B cell (primary cell): Measurements from ENCODE around the gene MAGEC1. TPM values are rescaled to one million over a fixed set of nuclear protein-coding genes. Genes with fewer than 3 reads are reported as not detected.

Experiments used
- ATAC-seq: fragments of 200-7000 bp; cut with Tn5 transposase; one replicate; pipeline ENCODE4 v1.10.0; 2021; ENCODE audit warnings: low read depth, mild to moderate bottlenecking, moderate number of reproducible peaks, moderate library complexity
- CTCF ChIA-PET: fragments of 350-600 bp; sonication (Branson Sonifier 250); formaldehyde crosslinking; loops from one replicate; lab custom pipeline; 2021; ENCODE audit warnings: antibody characterized with exemption, inconsistent platforms; lab: Charles Lee
- POLR2A ChIA-PET: fragments of 350-600 bp; sonication (Branson Sonifier 250); formaldehyde crosslinking; loops from one replicate; lab custom pipeline; 2021; ENCODE audit warnings: antibody characterized with exemption; lab: Charles Lee
- DNase-seq: peaks from one replicate; pipeline ENCODE4 v3.0.0; 2013
- H2AFZ ChIP-seq: 2 replicates; pipeline ENCODE4 v1.6.1; 2012; ENCODE audit warnings: mild to moderate bottlenecking, low read depth, low read length; ENCODE audit not compliant: insufficient read depth, poor library complexity, severe bottlenecking
- H3K27ac ChIP-seq, 2 donors: 1 replicate in 1 of 2; 2 replicates in 1 of 2; pipeline ENCODE4 v1.5.1; 2012 to 2013; ENCODE audit warnings: low read length in 2 of 2, mild to moderate bottlenecking in 2 of 2, moderate library complexity in 1 of 2
- H3K27me3 ChIP-seq, 4 experiments: fragments of 200-600 bp in 1 of 4; sonication (generic) in 1 of 4; replicated peaks in 1 of 4; 1 replicate in 2 of 4; 2 replicates in 2 of 4; pipeline versions ENCODE4 v1.6.1 to v1.7.0; 2013 to 2016; ENCODE audit warnings: low read length in 3 of 4, mild to moderate bottlenecking in 2 of 4, mixed read lengths in 1 of 4, moderate library complexity in 1 of 4; ENCODE audit not compliant: insufficient read depth in 4 of 4, control insufficient read depth in 3 of 4; ENCODE audit errors: control extremely low read depth in 1 of 4
- H3K36me3 ChIP-seq, 2 experiments: replicated peaks in 1 of 2; 1 replicate in 1 of 2; 2 replicates in 1 of 2; pipeline versions ENCODE4 v1.6.1 to v1.7.1; 2013; ENCODE audit warnings: low read length in 1 of 2; ENCODE audit not compliant: insufficient read depth in 2 of 2, control insufficient read depth in 1 of 2; ENCODE audit errors: control extremely low read depth in 1 of 2, extremely low read depth in 1 of 2
- H3K4me1 ChIP-seq, 2 donors: fragments of 200-600 bp in 1 of 2; sonication (generic) in 1 of 2; 1 replicate in 1 of 2; 2 replicates in 1 of 2; pipeline versions ENCODE4 v1.5.1 to v1.6.1; 2013 to 2017; ENCODE audit warnings: low read length in 2 of 2; ENCODE audit not compliant: control insufficient read depth in 2 of 2, insufficient read depth in 2 of 2
- H3K4me2 ChIP-seq: replicated peaks from 2 replicates; pipeline ENCODE3; 2012; ENCODE audit warnings: mild to moderate bottlenecking, low read depth, low read length; ENCODE audit not compliant: poor library complexity, severe bottlenecking
- H3K4me3 ChIP-seq, 5 experiments: fragments of 200-600 bp in 1 of 5; sonication (generic) in 1 of 5; 1 replicate in 3 of 5; 2 replicates in 2 of 5; pipeline versions ENCODE4 v1.5.1 to v1.7.0; 2011 to 2016; ENCODE audit warnings: low read length in 4 of 5, mild to moderate bottlenecking in 4 of 5, low read depth in 2 of 5, control low read depth in 1 of 5, moderate library complexity in 1 of 5; ENCODE audit not compliant: insufficient read depth in 1 of 5; ENCODE audit errors: control extremely low read depth in 1 of 5, extremely low read depth in 1 of 5
- H3K79me2 ChIP-seq: fragments of 200-600 bp; sonication (generic); one replicate; pipeline ENCODE4 v1.6.0; 2016; ENCODE audit warnings: low read length; ENCODE audit not compliant: control insufficient read depth, insufficient read depth
- H3K9ac ChIP-seq: fragments of 200-600 bp; sonication (generic); 2 replicates; pipeline ENCODE4 v1.6.1; 2017; ENCODE audit warnings: mild to moderate bottlenecking, low read length, moderate library complexity
- H3K9me3 ChIP-seq, 3 donors: one replicate each; pipeline versions ENCODE4 v1.6.1 to v1.7.1; 2013; ENCODE audit warnings: low read length in 2 of 3; ENCODE audit not compliant: control insufficient read depth in 2 of 3, insufficient read depth in 1 of 3; ENCODE audit errors: control extremely low read depth in 1 of 3
- H4K20me1 ChIP-seq: 2 replicates; pipeline ENCODE4 v1.6.0; 2012; ENCODE audit warnings: mild to moderate bottlenecking, low read length; ENCODE audit not compliant: insufficient read depth, control insufficient read depth, poor library complexity, severe bottlenecking
- H3K27ac Mint-ChIP-seq: one replicate; pipeline ENCODE4 v1.8.0; 2021; ENCODE audit warnings: mixed read lengths
- H3K27me3 Mint-ChIP-seq: one replicate; pipeline ENCODE4 v1.8.0; 2021; ENCODE audit warnings: mixed read lengths
- H3K4me1 Mint-ChIP-seq: one replicate; pipeline ENCODE4 v1.8.0; 2021; ENCODE audit warnings: mixed read lengths
- H3K4me3 Mint-ChIP-seq: one replicate; pipeline ENCODE4 v1.8.0; 2021; ENCODE audit warnings: mixed read lengths
- H3K9me3 Mint-ChIP-seq: one replicate; pipeline ENCODE4 v1.8.0; 2022; ENCODE audit warnings: mixed read lengths; ENCODE audit not compliant: insufficient read depth
- CTCF ChIP-seq: fragments of 200-600 bp; IDR thresholded peaks from one replicate; pipeline ENCODE4 v1.8.0; 2022; ENCODE audit warnings: antibody characterized with exemption, mild to moderate bottlenecking
- EZH2 ChIP-seq: IDR thresholded peaks from 2 replicates; pipeline ENCODE4 v1.6.1; 2012; ENCODE audit warnings: borderline replicate concordance, low read depth, mild to moderate bottlenecking, moderate library complexity, low read length; ENCODE audit not compliant: insufficient read depth, poor library complexity, severe bottlenecking
- WGBS: methylation state at CpG from one replicate; pipeline ENCODE4 v1.1.5; 2013; ENCODE audit warnings: missing lambda C conversion rate; ENCODE audit not compliant: insufficient coverage; 5-methylcytosine and 5-hydroxymethylcytosine counted together
- intact Hi-C: fragments of 100-400 bp; cut with micrococcal nuclease; formaldehyde crosslinking; loops from one replicate; pipeline ENCODE4 v1.10.0; 2022
- polyA plus RNA-seq: library from polyadenylated mRNA; depleted of rRNA; stranded (reverse); fragments of >200 nt; gene quantifications from 2 replicates; pipeline ENCODE4 v1.2.3, GENCODE V29; 2012
- total RNA-seq, 2 donors: library from RNA; stranded (reverse); fragments of 120-200 nt in 1 of 2; gene quantifications; 1 replicate in 1 of 2; 2 replicates in 1 of 2; pipeline versions ENCODE4 v1.2.3 to v1.2.4, GENCODE V29; 2013 to 2022

The MAGEC1 gene
- total and polyA plus RNA-seq, 2 donors (not counting 1 experiment from before 2014, with no cell fraction given): not detected

DNA sequence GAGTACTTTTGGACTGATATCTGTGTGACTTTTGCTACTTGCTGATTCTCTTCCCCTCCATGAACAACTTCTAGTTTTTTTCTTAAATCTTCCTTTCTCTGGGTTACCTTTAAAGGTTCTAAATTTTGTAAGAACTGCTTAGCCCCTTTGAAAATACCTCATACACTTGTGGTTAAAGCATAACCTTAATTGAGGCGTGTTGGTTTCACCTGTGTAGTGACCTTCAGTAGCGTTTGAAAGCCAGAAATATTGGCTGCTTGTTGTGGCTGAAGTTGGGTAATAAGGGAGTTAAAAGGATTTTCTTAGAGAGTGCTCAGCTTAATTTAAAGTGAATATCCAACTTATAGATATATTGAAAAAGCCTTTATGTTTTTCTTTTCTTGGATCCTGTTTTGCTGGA lies 32.0 kb downstream of the MAGEC1 start:
- Histone ChIP-seq H3K36me3 (no peaks in the 10 kb centered on the region), H4K20me1 (no peaks in the 10 kb centered on the region), H3K27me3 (no peaks in the 10 kb centered on the region), H3K4me1 (no peaks in the 10 kb centered on the region), H3K27ac (no peak overlapping the region), H3K9ac (no peak overlapping the region), H3K4me3 (no peak overlapping the region), H3K9me3 (no peaks in the 10 kb centered on the region), H3K79me2 (no peaks in the 10 kb centered on the region), H3K4me2 (no peak overlapping the region), H2AFZ (no peak overlapping the region)
- no peak for DNase-seq
- H3K27me3 Mint-ChIP-seq: no peaks in the 10 kb centered on the region
- no peak overlapping the region for H3K27ac Mint-ChIP-seq
- TF ChIP-seq CTCF: no peak
- no peak for TF ChIP-seq EZH2
- no peak overlapping the region for H3K4me3 Mint-ChIP-seq
- intact Hi-C loops: no loop called here
- POLR2A ChIA-PET: no interaction called here
- no peaks in the 10 kb centered on the region for H3K4me1 Mint-ChIP-seq
- no CpG with 5 or more reads among the region's 2 CpGs for WGBS
- ATAC-seq: no peak
- CTCF ChIA-PET: no interaction called here
- no peaks in the 10 kb centered on the region for H3K9me3 Mint-ChIP-seq

GRCh38 chrX:141936080-141936479 lies 32.4 kb downstream of the MAGEC1 start:
- H3K4me3 ChIP-seq: no peak overlapping the region
- H3K27me3 ChIP-seq: no peaks in the 10 kb centered on the region
- H3K9me3 ChIP-seq: no peaks in the 10 kb centered on the region
- no peak for ATAC-seq
- H3K4me2 ChIP-seq: no peak overlapping the region
- TF ChIP-seq EZH2 (no peak), CTCF (no peak)
- no peaks in the 10 kb centered on the region for H3K4me1 Mint-ChIP-seq
- H3K9ac ChIP-seq: no peak overlapping the region
- no peaks in the 10 kb centered on the region for H3K79me2 ChIP-seq
- H3K27me3 Mint-ChIP-seq: no peaks in the 10 kb centered on the region
- H3K36me3 ChIP-seq: no peaks in the 10 kb centered on the region
- DNase-seq: no peak
- ChIA-PET POLR2A (no interaction called here), CTCF (no interaction called here)
- no peak overlapping the region for H3K27ac Mint-ChIP-seq
- H3K4me1 ChIP-seq: no peaks in the 10 kb centered on the region
- no peaks in the 10 kb centered on the region for H4K20me1 ChIP-seq
- no peak overlapping the region for H3K27ac ChIP-seq
- no peak overlapping the region for H3K4me3 Mint-ChIP-seq
- no CpG with 5 or more reads among the region's 1 CpG for WGBS
- intact Hi-C loops: no loop called here
- no peak overlapping the region for H2AFZ ChIP-seq
- H3K9me3 Mint-ChIP-seq: no peaks in the 10 kb centered on the region
